Liver (tissue), 3 donors: ENCODE data around the gene CEP295NL.

Experiments
- HNF4G ChIP-seq: IDR thresholded peaks from 2 replicates; pipeline ENCODE4 v1.6.1; 2016; ENCODE audit warnings: antibody characterized with exemption
- JUND ChIP-seq, 2 donors: IDR thresholded peaks; 2 replicates each; pipeline ENCODE4 v1.6.1; 2016; ENCODE audit warnings: antibody characterized with exemption in 2 of 2
- RAD21 ChIP-seq, 2 donors: IDR thresholded peaks; 2 replicates each; pipeline ENCODE4 v1.6.1; 2016; ENCODE audit warnings: antibody characterized with exemption in 2 of 2, mild to moderate bottlenecking in 2 of 2
- REST ChIP-seq: IDR thresholded peaks from 2 replicates; pipeline ENCODE4 v1.6.1; 2016; ENCODE audit warnings: antibody characterized with exemption, mild to moderate bottlenecking
- RXRA ChIP-seq, 2 donors: IDR thresholded peaks; 2 replicates each; pipeline ENCODE4 v1.6.1; 2017 to 2018; ENCODE audit warnings: antibody characterized with exemption in 2 of 2, mild to moderate bottlenecking in 1 of 2
- SP1 ChIP-seq: IDR thresholded peaks from 2 replicates; pipeline ENCODE4 v1.6.1; 2018; ENCODE audit warnings: antibody characterized with exemption, mild to moderate bottlenecking
- YY1 ChIP-seq: IDR thresholded peaks from 2 replicates; pipeline ENCODE4 v1.6.1; 2016; ENCODE audit warnings: antibody characterized with exemption, mild to moderate bottlenecking
- TF ChIP-seq, protein P1 (sequence below): IDR thresholded peaks from 2 replicates; pipeline ENCODE4 v1.6.1; 2016; ENCODE audit warnings: antibody characterized with exemption
- TF ChIP-seq, protein P2 (sequence below): fragments of 150-350 bp; IDR thresholded peaks from 2 replicates; pipeline ENCODE4 v1.5.1; 2017; ENCODE audit warnings: improper control_type of control experiment, low read depth, low read length; ENCODE audit not compliant: missing input control
- TF ChIP-seq, protein P3 (sequence below): IDR thresholded peaks from 2 replicates; pipeline ENCODE4 v1.6.1; 2016; ENCODE audit warnings: antibody characterized with exemption
- donor health status: healthy.
- donor health status: healthy.

GRCh38 chr17:78884148-78884825, 18.7 kb downstream of the CEP295NL start:
- TF ChIP-seq, protein P1, sequence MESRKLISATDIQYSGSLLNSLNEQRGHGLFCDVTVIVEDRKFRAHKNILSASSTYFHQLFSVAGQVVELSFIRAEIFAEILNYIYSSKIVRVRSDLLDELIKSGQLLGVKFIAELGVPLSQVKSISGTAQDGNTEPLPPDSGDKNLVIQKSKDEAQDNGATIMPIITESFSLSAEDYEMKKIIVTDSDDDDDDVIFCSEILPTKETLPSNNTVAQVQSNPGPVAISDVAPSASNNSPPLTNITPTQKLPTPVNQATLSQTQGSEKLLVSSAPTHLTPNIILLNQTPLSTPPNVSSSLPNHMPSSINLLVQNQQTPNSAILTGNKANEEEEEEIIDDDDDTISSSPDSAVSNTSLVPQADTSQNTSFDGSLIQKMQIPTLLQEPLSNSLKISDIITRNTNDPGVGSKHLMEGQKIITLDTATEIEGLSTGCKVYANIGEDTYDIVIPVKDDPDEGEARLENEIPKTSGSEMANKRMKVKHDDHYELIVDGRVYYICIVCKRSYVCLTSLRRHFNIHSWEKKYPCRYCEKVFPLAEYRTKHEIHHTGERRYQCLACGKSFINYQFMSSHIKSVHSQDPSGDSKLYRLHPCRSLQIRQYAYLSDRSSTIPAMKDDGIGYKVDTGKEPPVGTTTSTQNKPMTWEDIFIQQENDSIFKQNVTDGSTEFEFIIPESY = no peak
- TF ChIP-seq, protein P2, sequence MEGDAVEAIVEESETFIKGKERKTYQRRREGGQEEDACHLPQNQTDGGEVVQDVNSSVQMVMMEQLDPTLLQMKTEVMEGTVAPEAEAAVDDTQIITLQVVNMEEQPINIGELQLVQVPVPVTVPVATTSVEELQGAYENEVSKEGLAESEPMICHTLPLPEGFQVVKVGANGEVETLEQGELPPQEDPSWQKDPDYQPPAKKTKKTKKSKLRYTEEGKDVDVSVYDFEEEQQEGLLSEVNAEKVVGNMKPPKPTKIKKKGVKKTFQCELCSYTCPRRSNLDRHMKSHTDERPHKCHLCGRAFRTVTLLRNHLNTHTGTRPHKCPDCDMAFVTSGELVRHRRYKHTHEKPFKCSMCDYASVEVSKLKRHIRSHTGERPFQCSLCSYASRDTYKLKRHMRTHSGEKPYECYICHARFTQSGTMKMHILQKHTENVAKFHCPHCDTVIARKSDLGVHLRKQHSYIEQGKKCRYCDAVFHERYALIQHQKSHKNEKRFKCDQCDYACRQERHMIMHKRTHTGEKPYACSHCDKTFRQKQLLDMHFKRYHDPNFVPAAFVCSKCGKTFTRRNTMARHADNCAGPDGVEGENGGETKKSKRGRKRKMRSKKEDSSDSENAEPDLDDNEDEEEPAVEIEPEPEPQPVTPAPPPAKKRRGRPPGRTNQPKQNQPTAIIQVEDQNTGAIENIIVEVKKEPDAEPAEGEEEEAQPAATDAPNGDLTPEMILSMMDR = no peak
- TF ChIP-seq, protein P3, sequence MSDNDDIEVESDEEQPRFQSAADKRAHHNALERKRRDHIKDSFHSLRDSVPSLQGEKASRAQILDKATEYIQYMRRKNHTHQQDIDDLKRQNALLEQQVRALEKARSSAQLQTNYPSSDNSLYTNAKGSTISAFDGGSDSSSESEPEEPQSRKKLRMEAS = no peak
- TF ChIP-seq HNF4G (no peak), JUND (IDR thresholded peaks at IDR 0.05) (no peak), SP1 (no peak), YY1 (no peak), REST (no peak), RXRA (IDR thresholded peaks at IDR 0.05) (no peak), RAD21 (IDR thresholded peaks at IDR 0.05) (no peak)
